Naive thymus-derived CD4-positive, alpha-beta T cell (primary cell): ENCODE results near the gene XPNPEP3. TPM values are rescaled to one million over a fixed set of nuclear protein-coding genes. Genes with fewer than 3 reads are reported as not detected.
A peak's percentile ranks its signal among the peaks of the same experiment; 100 is the strongest.

Experiments
- ATAC-seq: fragments of 150-1000 bp; cut with Tn5 transposase; 2 replicates; pipeline ENCODE4 v1.10.0; 2021; ENCODE audit warnings: mild to moderate bottlenecking, moderate library complexity
- CTCF ChIA-PET: fragments of 350-600 bp; sonication (Branson Sonifier 250); formaldehyde crosslinking; loops from one replicate; lab custom pipeline; 2021; ENCODE audit warnings: antibody characterized with exemption; lab: Charles Lee
- POLR2A ChIA-PET: fragments of 350-600 bp; sonication (Branson Sonifier 250); formaldehyde crosslinking; loops from one replicate; lab custom pipeline; 2021; ENCODE audit warnings: antibody characterized with exemption, inconsistent platforms; lab: Charles Lee
- DNase-seq, 9 donors: peaks; one replicate each; pipeline versions ENCODE4 v3.0.0 to v3.0.0-alpha.2; 2020 to 2022; ENCODE audit warnings: mixed read lengths in 1 of 9
- H3K27ac ChIP-seq: one replicate; pipeline ENCODE4 v1.7.0; 2013; ENCODE audit warnings: mild to moderate bottlenecking, low read depth, low read length, moderate library complexity
- H3K27me3 ChIP-seq, 2 donors: one replicate each; pipeline ENCODE4 v1.7.0; 2013; ENCODE audit warnings: low read length in 2 of 2, mild to moderate bottlenecking in 2 of 2, moderate library complexity in 2 of 2; ENCODE audit not compliant: control insufficient read depth in 2 of 2, insufficient read depth in 2 of 2
- H3K36me3 ChIP-seq, 3 experiments: 1 replicate in 2 of 3; 2 replicates in 1 of 3; pipeline ENCODE4 v1.7.0; 2013; ENCODE audit warnings: low read length in 3 of 3, mild to moderate bottlenecking in 3 of 3, moderate library complexity in 1 of 3; ENCODE audit not compliant: insufficient read depth in 3 of 3, control insufficient read depth in 2 of 3
- H3K4me1 ChIP-seq, 2 donors: one replicate each; pipeline ENCODE4 v1.7.0; 2013; ENCODE audit warnings: low read length in 2 of 2, mild to moderate bottlenecking in 2 of 2, moderate library complexity in 1 of 2; ENCODE audit not compliant: control insufficient read depth in 2 of 2, insufficient read depth in 2 of 2
- H3K4me3 ChIP-seq: 2 replicates; pipeline ENCODE4 v1.7.0; 2013; ENCODE audit warnings: mild to moderate bottlenecking, low read length
- H3K9me3 ChIP-seq, 3 experiments: 1 replicate in 2 of 3; 2 replicates in 1 of 3; pipeline ENCODE4 v1.7.0; 2013; ENCODE audit warnings: low read length in 3 of 3; ENCODE audit not compliant: control insufficient read depth in 2 of 3
- H3K27ac Mint-ChIP-seq, 9 donors: one replicate each; pipeline ENCODE4 v1.8.0; 2020 to 2022; ENCODE audit warnings: mixed read lengths in 9 of 9, mild to moderate bottlenecking in 8 of 9, moderate library complexity in 5 of 9, inconsistent platforms in 2 of 9
- H3K27me3 Mint-ChIP-seq, 5 donors: one replicate each; pipeline ENCODE4 v1.8.0; 2021 to 2022; ENCODE audit warnings: mixed read lengths in 5 of 5, mild to moderate bottlenecking in 1 of 5
- H3K36me3 Mint-ChIP-seq, 5 donors: one replicate each; pipeline ENCODE4 v1.8.0; 2020 to 2022; ENCODE audit warnings: mixed read lengths in 5 of 5, mild to moderate bottlenecking in 3 of 5, inconsistent platforms in 1 of 5
- H3K4me1 Mint-ChIP-seq, 7 donors: one replicate each; pipeline ENCODE4 v1.8.0; 2020 to 2022; ENCODE audit warnings: mixed read lengths in 7 of 7, mild to moderate bottlenecking in 3 of 7, inconsistent platforms in 1 of 7
- H3K4me3 Mint-ChIP-seq, 10 donors: one replicate each; pipeline ENCODE4 v1.8.0; 2020 to 2022; ENCODE audit warnings: mild to moderate bottlenecking in 10 of 10, mixed read lengths in 10 of 10, moderate library complexity in 6 of 10, inconsistent platforms in 2 of 10
- H3K9me3 Mint-ChIP-seq, 11 donors: one replicate each; pipeline ENCODE4 v1.8.0; 2020 to 2022; ENCODE audit warnings: mixed read lengths in 11 of 11, mild to moderate bottlenecking in 4 of 11, inconsistent platforms in 1 of 11, moderate library complexity in 1 of 11
- intact Hi-C, 2 donors: fragments of 100-400 bp; cut with micrococcal nuclease; formaldehyde crosslinking; loops; one replicate each; pipeline ENCODE4 v1.15.1; 2023
- polyA plus RNA-seq, 2 donors: library from polyadenylated mRNA; unstranded; fragments of 300-500 nt; fragmentation: Illumina TruSeq; gene quantifications; one replicate each; pipeline ENCODE4 v1.2.3, GENCODE V29; 2021
- total RNA-seq, 6 experiments: library from RNA in 5 of 6; stranded (reverse) in 5 of 6; gene quantifications; 1 replicate in 5 of 6; 2 replicates in 1 of 6; pipeline ENCODE4 v1.2.3 and lab custom pipeline; 2021 to 2026

The XPNPEP3 gene
- total and polyA plus RNA-seq, 7 experiments from 2014 or later: 14.4 to 21.8 (median 17.8) TPM

- H3K27ac ChIP-seq: no peak overlapping the region
- DNase-seq: no peak
- no peaks in the 10 kb centered on the region for H3K4me1 ChIP-seq
- ChIA-PET CTCF (no interaction called here), POLR2A (interaction anchor here (1.2 kb wide), 1 partner anchor 11 kb away, joined by 3 read pairs; no protein-coding TSS in a partner anchor)
- no peaks in the 10 kb centered on the region for H3K27me3 ChIP-seq
- no peaks in the 10 kb centered on the region for H3K9me3 ChIP-seq
- peaks cover 0 to 25% (median 5%) of the 10 kb centered on the region in 3 experiments for H3K36me3 ChIP-seq
- no peak for ATAC-seq
- no peak overlapping the region for H3K27ac Mint-ChIP-seq
- no peaks in the 10 kb centered on the region for H3K4me1 Mint-ChIP-seq
- H3K9me3 Mint-ChIP-seq: no peaks in the 10 kb centered on the region
- H3K4me3 ChIP-seq: no peak overlapping the region
- intact Hi-C loops: no loop called here
- no peaks in the 10 kb centered on the region for H3K27me3 Mint-ChIP-seq
- no peak overlapping the region for H3K4me3 Mint-ChIP-seq
- peaks cover 0 to 23% (median 5%) of the 10 kb centered on the region in 5 donors for H3K36me3 Mint-ChIP-seq
Measured at GRCh38 chr22:40878922-40879321, 22.0 kb downstream of the XPNPEP3 start.

DNA sequence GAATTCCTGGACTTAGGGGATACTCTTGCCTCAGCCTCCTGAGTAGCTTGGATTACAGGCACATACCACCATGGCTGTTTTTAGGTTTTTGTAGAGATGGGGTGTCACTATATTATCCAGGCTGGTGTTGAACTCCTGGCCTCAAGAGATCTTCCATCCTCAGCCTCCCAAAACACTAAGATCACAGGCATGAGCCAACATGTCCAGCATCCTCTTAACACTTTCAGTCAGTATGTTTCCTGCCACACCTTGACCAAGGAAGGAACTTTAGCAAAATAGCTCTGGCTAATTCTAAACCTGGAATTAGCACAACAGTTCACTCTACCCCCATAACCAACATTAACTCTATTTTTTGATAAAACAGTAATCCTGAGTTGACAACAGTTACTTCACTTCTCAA, 32.2 kb downstream of the XPNPEP3 start:
- no peaks in the 10 kb centered on the region for H3K27me3 Mint-ChIP-seq
- intact Hi-C loops: no loop called here
- H3K4me3 ChIP-seq: no peak overlapping the region
- H3K36me3 ChIP-seq: peaks cover 0 to 48% (median 8%) of the 10 kb centered on the region in 3 experiments
- no peaks in the 10 kb centered on the region for H3K4me1 ChIP-seq
- H3K27ac ChIP-seq: no peak overlapping the region
- ChIA-PET CTCF (no interaction called here), POLR2A (no interaction called here)
- ATAC-seq: no peak
- H3K9me3 Mint-ChIP-seq: peaks cover 0 to 3% (median 0%) of the 10 kb centered on the region in 11 donors
- no peak overlapping the region for H3K4me3 Mint-ChIP-seq
- peaks cover 0 to 8% (median 0%) of the 10 kb centered on the region in 7 donors for H3K4me1 Mint-ChIP-seq
- no peak for DNase-seq
- peak overlapping the region in 3 of 9 donors; percentile 13 to 75 (median 36) for H3K27ac Mint-ChIP-seq
- no peaks in the 10 kb centered on the region for H3K27me3 ChIP-seq
- no peaks in the 10 kb centered on the region for H3K9me3 ChIP-seq
- peaks cover 5 to 44% (median 17%) of the 10 kb centered on the region in 5 donors for H3K36me3 Mint-ChIP-seq

GRCh38 chr22:40890881-40891280, 33.9 kb downstream of the XPNPEP3 start:
- H3K4me1 ChIP-seq: no peaks in the 10 kb centered on the region
- Mint-ChIP-seq H3K4me1 (peaks cover 0 to 8% (median 0%) of the 10 kb centered on the region in 7 donors), H3K27me3 (no peaks in the 10 kb centered on the region), H3K9me3 (peaks cover 0 to 3% (median 0%) of the 10 kb centered on the region in 11 donors), H3K4me3 (no peak overlapping the region), H3K27ac (no peak overlapping the region), H3K36me3 (peaks cover 5 to 42% (median 17%) of the 10 kb centered on the region in 5 donors)
- ChIA-PET CTCF (no interaction called here), POLR2A (no interaction called here)
- H3K9me3 ChIP-seq: no peaks in the 10 kb centered on the region
- no peaks in the 10 kb centered on the region for H3K27me3 ChIP-seq
- no peak overlapping the region for H3K27ac ChIP-seq
- H3K4me3 ChIP-seq: no peak overlapping the region
- peaks cover 0 to 41% (median 8%) of the 10 kb centered on the region in 3 experiments for H3K36me3 ChIP-seq
- intact Hi-C loops: no loop called here
- ATAC-seq: no peak
- DNase-seq: no peak

GRCh38 chr22:40894417-40894816, 37.5 kb downstream of the XPNPEP3 start:
- Histone ChIP-seq H3K27ac (no peak overlapping the region), H3K36me3 (peaks cover 0 to 22% (median 0%) of the 10 kb centered on the region in 3 experiments), H3K4me1 (no peaks in the 10 kb centered on the region), H3K27me3 (no peaks in the 10 kb centered on the region), H3K4me3 (no peak overlapping the region), H3K9me3 (no peaks in the 10 kb centered on the region)
- intact Hi-C loops: no loop called here
- no peak overlapping the region for H3K4me3 Mint-ChIP-seq
- ATAC-seq (no peak), DNase-seq (no peak)
- ChIA-PET POLR2A (interaction anchor here (1.4 kb wide), 1 partner anchor 759 kb away, joined by 3 read pairs; no protein-coding TSS in a partner anchor), CTCF (no interaction called here)
- peaks cover 0 to 3% (median 0%) of the 10 kb centered on the region in 11 donors for H3K9me3 Mint-ChIP-seq
- H3K4me1 Mint-ChIP-seq: peaks cover 4 to 9% (median 5%) of the 10 kb centered on the region in 7 donors
- H3K27me3 Mint-ChIP-seq: no peaks in the 10 kb centered on the region
- no peak overlapping the region for H3K27ac Mint-ChIP-seq
- peaks cover 0 to 14% (median under 1%) of the 10 kb centered on the region in 5 donors for H3K36me3 Mint-ChIP-seq

- POLR2A ChIA-PET: no interaction called here
Measured at GRCh38 chr22:40898850-40899357, 42.0 kb downstream of the XPNPEP3 start.

GRCh38 chr22:40904101-40904500, 47.2 kb downstream of the XPNPEP3 start:
- peak overlapping the region in 1 of 9 donors; percentile 9 for H3K27ac Mint-ChIP-seq
- no peaks in the 10 kb centered on the region for H3K9me3 ChIP-seq
- ChIA-PET POLR2A (no interaction called here), CTCF (interaction anchor here (0.6 to 0.7 kb wide), 2 partner anchors 178 to 646 kb away, joined by 3 to 4 read pairs; no protein-coding TSS in a partner anchor)
- no peaks in the 10 kb centered on the region for H3K27me3 ChIP-seq
- H3K27me3 Mint-ChIP-seq: no peaks in the 10 kb centered on the region
- no peaks in the 10 kb centered on the region for H3K4me1 ChIP-seq
- DNase-seq (no peak), ATAC-seq (no peak)
- H3K4me3 Mint-ChIP-seq: no peak overlapping the region
- no peaks in the 10 kb centered on the region for H3K9me3 Mint-ChIP-seq
- H3K4me1 Mint-ChIP-seq: peaks cover 2 to 3% (median 2%) of the 10 kb centered on the region in 7 donors
- H3K36me3 Mint-ChIP-seq: peaks cover 2 to 31% (median 10%) of the 10 kb centered on the region in 5 donors
- no peak overlapping the region for H3K4me3 ChIP-seq
- H3K27ac ChIP-seq: no peak overlapping the region
- intact Hi-C loops: no loop called here
- H3K36me3 ChIP-seq: peaks cover 0 to 20% (median 0%) of the 10 kb centered on the region in 3 experiments

More at GRCh38 chr22:40898850-40899357, 42.0 kb downstream of the XPNPEP3 start:
- H3K36me3 Mint-ChIP-seq: peaks cover 0 to 22% (median 2%) of the 10 kb centered on the region in 5 donors
- no peaks in the 10 kb centered on the region for H3K27me3 ChIP-seq
- no peaks in the 10 kb centered on the region for H3K9me3 ChIP-seq
- H3K9me3 Mint-ChIP-seq: peaks cover 0 to 3% (median 0%) of the 10 kb centered on the region in 11 donors
- no peaks in the 10 kb centered on the region for H3K4me1 ChIP-seq
- ATAC-seq (peak; percentile 67), DNase-seq (peak in 7 of 9 donors; percentile 12 to 52 (median 37))
- H3K27me3 Mint-ChIP-seq: no peaks in the 10 kb centered on the region
- H3K4me1 Mint-ChIP-seq: peaks cover 4 to 9% (median 5%) of the 10 kb centered on the region in 7 donors
- H3K27ac Mint-ChIP-seq: peak overlapping the region in 2 of 9 donors; percentile 36 to 44
- H3K4me3 Mint-ChIP-seq: peak overlapping the region in 1 of 10 donors; percentile 28
- CTCF ChIA-PET: interaction anchor here (0.6 to 2.2 kb wide), 9 partner anchors 23 to 462 kb away, joined by 3 to 26 read pairs (median 4); partner anchors contain the start of gene XPNPEP3
- no peak overlapping the region for H3K27ac ChIP-seq
- intact Hi-C loops: loop anchor here (1.0 to 5.0 kb wide), 7 partner anchors 42 to 462 kb away; partner anchors contain the start of genes ST13 (in 2 of the 2) and XPNPEP3 (in 2 of the 2)
- peaks cover 0 to 13% (median 0%) of the 10 kb centered on the region in 3 experiments for H3K36me3 ChIP-seq
- no peak overlapping the region for H3K4me3 ChIP-seq
